ENCODE results near the gene DNAH1. TPM values are rescaled to one million over a fixed set of nuclear protein-coding genes. Genes with fewer than 3 reads are reported as not detected.

The DNAH1 gene
- total and polyA plus RNA-seq, 2 of the 13 experiments (the other 11 are each of a cell fraction or from before 2014, with no cell fraction given), result 0.64 to 3.5 TPM

DNA sequence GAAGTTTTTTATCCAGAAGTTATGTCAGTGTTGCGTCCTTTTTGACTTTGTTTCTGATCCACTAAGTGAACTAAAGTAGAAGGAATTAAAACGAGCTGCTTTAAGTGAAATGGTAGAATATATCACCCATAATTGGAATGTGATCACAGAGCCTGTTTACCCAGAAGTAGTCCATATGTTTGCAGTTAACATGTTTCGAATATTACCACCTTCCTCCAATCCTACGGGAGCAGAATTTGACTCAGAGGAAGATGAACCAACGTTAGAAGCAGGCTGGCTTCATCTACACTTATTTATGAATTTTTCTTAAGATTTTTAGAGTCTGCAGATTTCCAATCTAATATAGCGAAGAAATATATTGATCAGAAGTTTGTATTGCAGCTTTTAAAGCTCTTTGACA lies 57.6 kb downstream of the DNAH1 start (continued):
- TF ChIP-seq ARID5B (CRISPR knock-in tag; IDR thresholded peaks at IDR 0.05) (no peak), ZNF143 (CRISPR knock-in tag; IDR thresholded peaks at IDR 0.05) (no peak), ZNF20 (CRISPR knock-in tag; IDR thresholded peaks at IDR 0.05) (no peak), ZNF709 (CRISPR knock-in tag; IDR thresholded peaks at IDR 0.05) (no peak), ZNF547 (CRISPR knock-in tag; IDR thresholded peaks at IDR 0.05) (no peak), EHMT2 (IDR thresholded peaks at IDR 0.05; ENCODE audit: borderline replicate concordance, low read depth, low read length) (no peak), CREBL2 (CRISPR knock-in tag; IDR thresholded peaks at IDR 0.05; ENCODE audit: borderline replicate concordance) (no peak), ZBTB33 (CRISPR knock-in tag; IDR thresholded peaks at IDR 0.05) (no peak), IKZF4 (CRISPR knock-in tag; IDR thresholded peaks at IDR 0.05; ENCODE audit: borderline replicate concordance, low read depth, not compliant biosample characterization) (no peak), ZNF598 (CRISPR knock-in tag; IDR thresholded peaks at IDR 0.05; ENCODE audit: borderline replicate concordance) (no peak), ZNF784 (CRISPR knock-in tag; IDR thresholded peaks at IDR 0.05; ENCODE audit: borderline replicate concordance) (no peak), ZNF329 (CRISPR knock-in tag; IDR thresholded peaks at IDR 0.05; ENCODE audit: low read depth) (no peak)
- TF ChIP-seq, protein P1, sequence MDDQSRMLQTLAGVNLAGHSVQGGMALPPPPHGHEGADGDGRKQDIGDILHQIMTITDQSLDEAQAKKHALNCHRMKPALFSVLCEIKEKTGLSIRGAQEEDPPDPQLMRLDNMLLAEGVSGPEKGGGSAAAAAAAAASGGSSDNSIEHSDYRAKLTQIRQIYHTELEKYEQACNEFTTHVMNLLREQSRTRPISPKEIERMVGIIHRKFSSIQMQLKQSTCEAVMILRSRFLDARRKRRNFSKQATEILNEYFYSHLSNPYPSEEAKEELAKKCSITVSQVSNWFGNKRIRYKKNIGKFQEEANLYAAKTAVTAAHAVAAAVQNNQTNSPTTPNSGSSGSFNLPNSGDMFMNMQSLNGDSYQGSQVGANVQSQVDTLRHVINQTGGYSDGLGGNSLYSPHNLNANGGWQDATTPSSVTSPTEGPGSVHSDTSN (CRISPR knock-in tag; IDR thresholded peaks at IDR 0.05; ENCODE audit: borderline replicate concordance), result no peak
